ENCODE data around the gene ANK3.

DNA sequence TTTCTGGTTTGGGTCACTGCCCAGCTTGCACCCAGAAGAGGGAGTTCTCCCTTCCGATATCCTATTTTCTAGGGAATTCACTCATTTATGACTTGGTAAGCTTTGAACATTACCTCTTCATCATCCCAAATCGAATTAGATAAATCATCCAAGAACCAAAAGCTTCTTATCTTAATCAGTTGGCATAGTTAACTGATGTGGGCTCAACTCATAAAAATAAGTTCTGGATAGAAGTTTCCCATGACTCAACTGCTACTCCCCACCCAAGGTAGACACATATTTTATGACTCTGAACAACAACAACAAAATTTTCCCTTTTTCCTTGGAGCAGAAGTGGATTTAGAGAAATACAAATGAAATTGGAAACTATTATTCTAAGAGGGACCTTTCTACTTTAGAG is 380.4 kb downstream of the ANK3 start:
- TF ChIP-seq, protein P1, sequence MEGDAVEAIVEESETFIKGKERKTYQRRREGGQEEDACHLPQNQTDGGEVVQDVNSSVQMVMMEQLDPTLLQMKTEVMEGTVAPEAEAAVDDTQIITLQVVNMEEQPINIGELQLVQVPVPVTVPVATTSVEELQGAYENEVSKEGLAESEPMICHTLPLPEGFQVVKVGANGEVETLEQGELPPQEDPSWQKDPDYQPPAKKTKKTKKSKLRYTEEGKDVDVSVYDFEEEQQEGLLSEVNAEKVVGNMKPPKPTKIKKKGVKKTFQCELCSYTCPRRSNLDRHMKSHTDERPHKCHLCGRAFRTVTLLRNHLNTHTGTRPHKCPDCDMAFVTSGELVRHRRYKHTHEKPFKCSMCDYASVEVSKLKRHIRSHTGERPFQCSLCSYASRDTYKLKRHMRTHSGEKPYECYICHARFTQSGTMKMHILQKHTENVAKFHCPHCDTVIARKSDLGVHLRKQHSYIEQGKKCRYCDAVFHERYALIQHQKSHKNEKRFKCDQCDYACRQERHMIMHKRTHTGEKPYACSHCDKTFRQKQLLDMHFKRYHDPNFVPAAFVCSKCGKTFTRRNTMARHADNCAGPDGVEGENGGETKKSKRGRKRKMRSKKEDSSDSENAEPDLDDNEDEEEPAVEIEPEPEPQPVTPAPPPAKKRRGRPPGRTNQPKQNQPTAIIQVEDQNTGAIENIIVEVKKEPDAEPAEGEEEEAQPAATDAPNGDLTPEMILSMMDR (IDR thresholded peaks at IDR 0.05), result no peak
- TF ChIP-seq POLR2A (IDR thresholded peaks at IDR 0.05), result no peak

Measured in uterus (tissue), 2 donors.